Astrocyte (in vitro differentiated cells and primary cell): ENCODE results near the gene PLCH1.

ENCODE experiments used
- EZH2 ChIP-seq: IDR thresholded peaks from 2 replicates; pipeline ENCODE4 v1.6.1; 2012; ENCODE audit warnings: mild to moderate bottlenecking, low read length, inconsistent platforms; ENCODE audit not compliant: insufficient read depth
- TF ChIP-seq, protein P1 (sequence below): IDR thresholded peaks from 2 replicates; pipeline ENCODE4 v1.5.1; 2011; ENCODE audit warnings: low read depth, mild to moderate bottlenecking, inconsistent platforms, low read length, moderate library complexity; ENCODE audit not compliant: insufficient read depth

DNA sequence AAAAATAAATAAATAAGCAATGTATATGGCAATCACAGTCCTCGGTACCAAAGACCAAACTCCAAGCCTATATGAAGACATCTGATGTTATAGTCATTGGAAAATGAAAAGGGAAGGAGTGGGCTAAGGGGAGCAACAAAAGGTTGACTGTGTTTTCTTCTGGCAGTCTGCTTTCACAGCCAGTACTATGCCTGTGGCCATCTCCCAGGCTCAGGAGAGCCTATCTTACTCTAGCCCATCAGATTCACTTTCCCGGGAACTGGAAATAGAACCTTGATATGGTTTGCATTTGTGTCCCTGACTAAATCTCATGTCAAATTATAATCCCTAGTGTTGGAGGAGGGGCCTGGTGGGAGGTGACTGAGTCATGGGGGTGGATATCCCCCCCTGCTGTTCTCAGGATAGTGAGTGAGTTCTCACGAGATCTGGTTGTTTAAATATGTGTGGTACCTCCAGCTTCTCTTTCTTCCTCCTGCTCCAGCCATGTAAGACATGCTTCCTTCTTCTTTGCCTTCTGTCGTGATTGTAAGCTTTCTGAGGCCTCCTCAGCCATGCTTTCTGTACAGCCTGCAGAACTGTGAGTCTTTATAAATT, 105.3 kb downstream of the PLCH1 start:
- TF ChIP-seq, protein P1, sequence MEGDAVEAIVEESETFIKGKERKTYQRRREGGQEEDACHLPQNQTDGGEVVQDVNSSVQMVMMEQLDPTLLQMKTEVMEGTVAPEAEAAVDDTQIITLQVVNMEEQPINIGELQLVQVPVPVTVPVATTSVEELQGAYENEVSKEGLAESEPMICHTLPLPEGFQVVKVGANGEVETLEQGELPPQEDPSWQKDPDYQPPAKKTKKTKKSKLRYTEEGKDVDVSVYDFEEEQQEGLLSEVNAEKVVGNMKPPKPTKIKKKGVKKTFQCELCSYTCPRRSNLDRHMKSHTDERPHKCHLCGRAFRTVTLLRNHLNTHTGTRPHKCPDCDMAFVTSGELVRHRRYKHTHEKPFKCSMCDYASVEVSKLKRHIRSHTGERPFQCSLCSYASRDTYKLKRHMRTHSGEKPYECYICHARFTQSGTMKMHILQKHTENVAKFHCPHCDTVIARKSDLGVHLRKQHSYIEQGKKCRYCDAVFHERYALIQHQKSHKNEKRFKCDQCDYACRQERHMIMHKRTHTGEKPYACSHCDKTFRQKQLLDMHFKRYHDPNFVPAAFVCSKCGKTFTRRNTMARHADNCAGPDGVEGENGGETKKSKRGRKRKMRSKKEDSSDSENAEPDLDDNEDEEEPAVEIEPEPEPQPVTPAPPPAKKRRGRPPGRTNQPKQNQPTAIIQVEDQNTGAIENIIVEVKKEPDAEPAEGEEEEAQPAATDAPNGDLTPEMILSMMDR = no peak
- TF ChIP-seq EZH2 = no peak
